Measurements from ENCODE around the gene CDH4. TPM values are rescaled to one million over a fixed set of nuclear protein-coding genes. Genes with fewer than 3 reads are reported as not detected.

The CDH4 gene
- total and polyA plus RNA-seq, 2 of the 4 experiments (the other 2 are of a cell fraction), result 1.6 to 3.5 TPM

- H2BK120ac ChIP-seq (ENCODE audit: low read depth, low read length), result no peak overlapping the region
- no peak overlapping the region for H2AFZ ChIP-seq (replicated peaks; ENCODE audit: low read length, poor library complexity)
- dilution Hi-C loops (cut with HindIII; ENCODE audit: low sequenced_read_pairs, unreplicated experiment) (no loop called here), intact Hi-C loops (cut with micrococcal nuclease) (no loop called here), in situ Hi-C loops (cut with MboI; ENCODE audit: low sequenced_read_pairs) (no loop called here)
- H4K20me1 ChIP-seq (ENCODE audit: insufficient read depth, low read length), result no peaks in the 10 kb centered on the region
- no peaks in the 10 kb centered on the region for H3K79me1 ChIP-seq (ENCODE audit: low read depth in 1 of 2, low read length in 2 of 2)
- H4K8ac ChIP-seq (ENCODE audit: low read depth in 2 of 2, low read length in 2 of 2), result no peak overlapping the region
- no peak overlapping the region for H4K91ac ChIP-seq (ENCODE audit: insufficient read depth, low read depth, low read length)
- H2AK5ac ChIP-seq (ENCODE audit: low read depth, low read length), result no peak overlapping the region
- DNase-seq (no peak), ATAC-seq (ENCODE audit: low read depth) (no peak)
- no peaks in the 10 kb centered on the region for H3K36me3 ChIP-seq (ENCODE audit: control insufficient read depth, insufficient read depth, low read length)
- H3K9ac ChIP-seq (ENCODE audit: low read depth, low read length), result no peak overlapping the region
- no TSS peak for BruUV-seq (replicated peaks)
- no peak overlapping the region for H2BK15ac ChIP-seq (ENCODE audit: low read depth, low read length)
- H2BK5ac ChIP-seq (ENCODE audit: low read depth, low read length, poor library complexity, severe bottlenecking), result no peak overlapping the region
- no peak overlapping the region for H3K4me3 ChIP-seq (ENCODE audit: insufficient read depth, low read depth, low read length)
- no peak overlapping the region for H2AK9ac ChIP-seq (replicated peaks; ENCODE audit: low read depth, low read length, poor library complexity)
- H3K56ac ChIP-seq (ENCODE audit: extremely low read depth, insufficient read depth, low read length), result no peak overlapping the region
- H3K4me2 ChIP-seq (ENCODE audit: low read depth, low read length), result no peak overlapping the region
- no CpG with 5 or more reads among the region's 10 CpGs for WGBS, 2 experiments (ENCODE audit: extremely low coverage in 2 of 2, insufficient read length in 1 of 2)
- no peaks in the 10 kb centered on the region for H3K4me1 ChIP-seq (ENCODE audit: control insufficient read depth, insufficient read depth, low read length)
- POLR2A ChIA-PET (ENCODE audit: unreplicated experiment), result no interaction called here
- no peaks in the 10 kb centered on the region; the same call in 1 of the 2 replicates for H3K9me3 ChIP-seq (ENCODE audit: control insufficient read depth, insufficient read depth, low read length)
- CTCF ChIA-PET, result no interaction called here
- no peak overlapping the region for H3K23ac ChIP-seq (ENCODE audit: low read depth, low read length)
- H3K14ac ChIP-seq (replicated peaks; ENCODE audit: low read depth, low read length), result no peak overlapping the region
- H3K9me1 ChIP-seq (ENCODE audit: insufficient read depth, low read length), result no peaks in the 10 kb centered on the region
- no peaks in the 10 kb centered on the region for H3K27me3 ChIP-seq (ENCODE audit: control insufficient read depth, insufficient read depth, low read length)
- no peak overlapping the region for H3K27ac ChIP-seq (ENCODE audit: insufficient read depth, low read length)
- TF ChIP-seq RFX5 (IDR thresholded peaks at IDR 0.05; ENCODE audit: low read depth, low read length) (no peak), NFE2L2 (IDR thresholded peaks at IDR 0.05; ENCODE audit: low read depth, low read length) (no peak), FOS (IDR thresholded peaks at IDR 0.05; ENCODE audit: low read depth, low read length) (no peak), POLR2A (IDR thresholded peaks at IDR 0.05; ENCODE audit: low read depth, low read length) (no peak), CTCF (conservative IDR thresholded peaks at IDR 0.05; ENCODE audit: low read depth, low read length) (no peak), RCOR1 (IDR thresholded peaks at IDR 0.05; ENCODE audit: insufficient replicate concordance, low read length) (no peak), RAD21 (IDR thresholded peaks at IDR 0.05; ENCODE audit: low read length) (no peak), SMC3 (IDR thresholded peaks at IDR 0.05; ENCODE audit: low read depth, low read length) (no peak), BHLHE40 (IDR thresholded peaks at IDR 0.05; ENCODE audit: low read depth, low read length) (no peak), CEBPB (IDR thresholded peaks at IDR 0.05; ENCODE audit: low read depth, low read length) (no peak), MAZ (IDR thresholded peaks at IDR 0.05; ENCODE audit: borderline replicate concordance, low read depth, low read length) (no peak), ELK1 (IDR thresholded peaks at IDR 0.05; ENCODE audit: borderline replicate concordance, low read depth, low read length) (no peak), CHD1 (IDR thresholded peaks at IDR 0.05; ENCODE audit: low read depth, low read length) (no peak), MAFK (IDR thresholded peaks at IDR 0.05; ENCODE audit: low read depth, low read length) (no peak), MXI1 (IDR thresholded peaks at IDR 0.05; ENCODE audit: borderline replicate concordance, low read depth, low read length) (no peak), USF2 (IDR thresholded peaks at IDR 0.05; ENCODE audit: low read depth, low read length) (no peak)
- no peak overlapping the region for H3K18ac ChIP-seq (ENCODE audit: low read depth, low read length)
- H3K4ac ChIP-seq (ENCODE audit: low read depth, low read length), result no peak overlapping the region
- no peak overlapping the region for H2BK20ac ChIP-seq (ENCODE audit: low read depth, low read length)
- H4K5ac ChIP-seq (ENCODE audit: low read depth, low read length), result no peak overlapping the region
Measured at GRCh38 chr20:61789329-61789728, 537.3 kb downstream of the CDH4 start.

Measured in IMR-90 (cell line).